GM12873 (cell line): ENCODE measurements around the gene TBC1D10A.

Source experiments
- TF ChIP-seq, protein P1 (sequence below): IDR thresholded peaks from 2 replicates; pipeline ENCODE4 v1.5.1; 2012; ENCODE audit warnings: low read depth, mild to moderate bottlenecking, moderate library complexity, low read length, control low read depth; ENCODE audit not compliant: insufficient read depth; ENCODE audit errors: missing control alignments

TBC1D10A gene

DNA sequence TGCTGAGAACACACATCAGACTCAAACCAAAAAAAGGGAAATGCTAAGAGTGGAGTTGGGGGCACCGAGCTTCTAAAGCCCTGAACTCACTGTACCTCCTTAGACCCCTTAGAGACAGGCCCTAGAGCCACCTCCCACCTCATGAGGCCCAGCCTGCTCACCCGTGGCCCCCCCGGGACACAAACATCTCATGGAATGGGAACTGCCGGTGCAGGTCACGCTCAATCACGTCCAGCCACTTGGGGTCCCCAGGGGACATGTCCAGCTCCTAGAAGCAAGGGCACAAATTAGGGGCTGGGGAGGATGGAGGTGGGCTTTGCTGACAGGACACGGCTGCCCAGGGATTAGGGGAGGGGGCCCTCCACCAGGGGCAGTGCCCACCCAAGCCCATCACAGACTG lies 31.2 kb downstream of the TBC1D10A start:
- TF ChIP-seq, protein P1, sequence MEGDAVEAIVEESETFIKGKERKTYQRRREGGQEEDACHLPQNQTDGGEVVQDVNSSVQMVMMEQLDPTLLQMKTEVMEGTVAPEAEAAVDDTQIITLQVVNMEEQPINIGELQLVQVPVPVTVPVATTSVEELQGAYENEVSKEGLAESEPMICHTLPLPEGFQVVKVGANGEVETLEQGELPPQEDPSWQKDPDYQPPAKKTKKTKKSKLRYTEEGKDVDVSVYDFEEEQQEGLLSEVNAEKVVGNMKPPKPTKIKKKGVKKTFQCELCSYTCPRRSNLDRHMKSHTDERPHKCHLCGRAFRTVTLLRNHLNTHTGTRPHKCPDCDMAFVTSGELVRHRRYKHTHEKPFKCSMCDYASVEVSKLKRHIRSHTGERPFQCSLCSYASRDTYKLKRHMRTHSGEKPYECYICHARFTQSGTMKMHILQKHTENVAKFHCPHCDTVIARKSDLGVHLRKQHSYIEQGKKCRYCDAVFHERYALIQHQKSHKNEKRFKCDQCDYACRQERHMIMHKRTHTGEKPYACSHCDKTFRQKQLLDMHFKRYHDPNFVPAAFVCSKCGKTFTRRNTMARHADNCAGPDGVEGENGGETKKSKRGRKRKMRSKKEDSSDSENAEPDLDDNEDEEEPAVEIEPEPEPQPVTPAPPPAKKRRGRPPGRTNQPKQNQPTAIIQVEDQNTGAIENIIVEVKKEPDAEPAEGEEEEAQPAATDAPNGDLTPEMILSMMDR = no peak

DNA sequence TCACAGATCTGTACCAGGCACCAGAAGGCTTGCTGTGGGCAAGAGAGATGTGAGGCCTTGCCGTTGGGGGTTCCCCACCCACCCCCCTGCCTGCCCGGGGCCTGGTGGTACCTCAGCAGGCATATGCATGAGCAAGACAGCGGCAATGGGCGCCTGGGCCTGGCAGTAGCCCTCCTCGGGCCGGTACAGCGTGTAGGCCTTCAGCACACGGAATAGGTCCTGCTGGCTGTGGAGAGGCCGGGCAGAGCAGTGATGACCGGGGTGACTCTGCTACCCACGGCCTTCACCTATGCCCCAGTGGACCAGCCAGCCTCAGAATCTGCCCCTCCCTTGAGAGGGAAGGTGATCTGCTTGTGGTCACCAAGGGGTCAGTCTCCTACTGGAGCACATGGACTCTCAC lies 31.9 kb downstream of the TBC1D10A start:
- TF ChIP-seq, protein P1 = no peak

DNA sequence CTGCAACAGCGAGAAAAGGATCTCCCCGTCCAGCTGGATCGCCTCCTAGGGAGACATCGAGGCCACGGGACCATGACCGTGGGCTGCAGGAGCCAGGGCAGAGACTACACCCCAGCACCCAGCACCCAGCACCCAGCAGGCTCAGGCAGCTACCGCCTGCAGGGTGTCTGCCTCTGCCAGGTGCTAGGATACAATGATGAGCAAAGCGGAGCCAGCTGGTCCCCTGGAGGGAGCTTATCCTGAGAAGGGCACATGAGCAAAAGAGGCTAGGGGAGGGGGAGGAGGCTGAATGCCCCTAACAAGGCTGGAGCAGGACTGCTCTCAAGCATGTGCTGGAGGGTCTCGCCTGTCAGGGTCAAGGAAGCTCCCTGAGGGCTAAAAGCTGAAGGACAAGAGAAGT lies 32.7 kb downstream of the TBC1D10A start:
- TF ChIP-seq, protein P1 = no peak

DNA sequence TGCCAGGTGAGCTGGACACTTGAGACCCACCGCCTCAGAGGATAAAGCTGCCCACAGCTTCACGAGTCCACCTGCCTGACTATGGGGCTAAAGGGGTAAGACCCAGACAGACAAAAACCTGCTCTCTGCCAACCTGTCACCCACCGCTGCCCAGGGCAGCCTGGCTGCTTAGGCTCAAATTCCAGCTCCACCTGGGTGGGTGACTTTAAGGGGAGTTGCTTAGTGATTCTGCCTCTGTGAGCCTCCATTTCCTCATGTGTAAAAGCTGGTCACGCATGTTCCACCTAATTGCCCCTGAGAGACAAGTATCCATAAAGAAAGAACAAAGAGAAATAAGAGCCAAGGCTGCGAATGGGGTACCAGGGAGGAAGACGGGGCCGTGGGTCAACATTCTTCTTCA lies 33.7 kb downstream of the TBC1D10A start:
- TF ChIP-seq, protein P1 = no peak

DNA sequence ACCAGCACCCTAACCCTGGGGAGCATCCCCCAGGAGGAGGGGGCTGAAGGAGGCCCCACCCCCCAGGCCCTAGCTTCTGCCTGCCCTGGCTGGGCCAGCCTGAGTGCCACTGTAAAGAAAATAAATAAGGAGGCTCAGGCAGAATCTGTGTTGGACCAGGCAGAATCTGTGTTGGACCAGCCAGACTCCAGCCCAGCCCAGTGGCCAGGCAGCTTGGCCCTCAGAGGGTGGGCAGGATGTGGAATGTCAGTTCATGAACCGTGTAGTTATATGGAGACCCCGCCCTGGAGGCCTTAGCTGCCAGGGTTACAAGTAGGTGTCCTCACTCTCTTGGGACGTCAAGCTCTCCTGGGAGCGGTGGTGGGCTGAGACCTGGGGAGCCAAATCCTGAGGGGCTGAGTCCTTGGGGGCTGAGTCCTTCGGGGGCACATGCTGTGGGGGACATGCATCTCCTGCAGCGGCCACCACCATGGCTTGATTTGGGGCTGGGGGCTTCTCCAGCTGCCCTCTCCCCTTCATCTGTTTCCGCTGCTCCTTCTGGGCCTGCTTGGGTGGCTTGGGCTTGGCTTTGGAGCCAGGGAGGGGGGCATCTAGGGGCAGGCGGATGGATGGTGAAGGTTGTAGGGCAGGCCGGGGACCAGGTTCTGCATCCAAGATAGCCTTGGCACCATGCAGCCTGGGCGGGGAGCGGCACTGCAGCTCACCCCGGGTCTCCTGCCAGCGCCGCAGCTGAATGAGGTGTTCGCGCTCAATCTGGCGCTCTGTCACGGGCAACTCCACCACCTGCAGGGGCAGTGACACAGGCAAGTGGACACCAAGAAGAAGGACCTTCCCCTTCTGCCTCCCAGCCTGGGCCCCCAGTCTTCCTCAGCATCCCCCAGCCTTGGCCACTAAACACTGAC lies 34.4 kb downstream of the TBC1D10A start:
- TF ChIP-seq, protein P1 = no peak

DNA sequence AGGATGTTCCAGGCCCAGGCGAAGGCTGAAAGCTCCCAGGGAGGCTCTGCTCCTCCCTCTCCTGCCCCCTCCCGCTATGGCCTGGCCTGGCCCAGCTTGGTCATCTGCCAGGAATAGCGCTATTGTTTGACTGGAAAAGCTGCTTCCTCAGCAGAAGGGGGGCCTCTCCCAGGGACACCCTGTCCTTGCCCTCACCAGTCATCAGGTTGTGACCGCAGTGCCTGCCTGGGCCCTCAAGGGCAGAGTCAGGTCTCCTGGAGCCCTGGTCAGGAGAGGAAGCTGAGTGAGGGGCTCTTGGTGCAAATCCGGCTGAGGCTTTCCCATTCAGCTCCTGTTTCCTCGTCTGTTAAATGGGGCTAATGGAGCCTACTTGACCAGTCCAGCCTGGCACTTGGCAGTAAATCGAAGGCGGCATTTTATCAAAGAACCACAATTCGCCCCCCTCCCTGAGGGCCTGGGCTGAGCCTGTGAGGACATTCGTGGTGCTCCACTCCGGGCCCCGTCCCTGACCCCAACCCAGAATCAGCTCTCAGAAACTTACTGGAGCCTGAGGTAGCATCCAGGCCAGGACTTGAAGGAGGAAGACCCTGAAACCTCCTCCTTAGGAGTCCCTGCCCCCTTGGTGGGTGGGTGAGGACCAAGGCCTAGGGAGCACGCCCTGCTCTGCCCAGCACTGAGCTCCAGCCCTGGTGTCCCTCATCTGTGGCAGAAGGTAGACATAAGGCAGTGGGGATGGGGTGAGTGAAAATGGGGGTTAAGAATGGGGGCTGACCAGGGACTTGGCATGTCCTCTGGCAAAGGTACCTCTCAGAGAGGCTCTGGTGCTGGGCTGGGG lies 35.5 kb downstream of the TBC1D10A start:
- TF ChIP-seq, protein P1 = no peak
